Breast epithelium (tissue), 3 donors: ENCODE data around the gene HIGD1A.

Source experiments
- CTCF ChIP-seq, 3 donors: fragments of 450-650 bp; IDR thresholded peaks; one replicate each; pipeline ENCODE4 v1.5.1; 2016 to 2017; ENCODE audit warnings: antibody characterized with exemption in 3 of 3, mild to moderate bottlenecking in 3 of 3, moderate library complexity in 3 of 3
- POLR2A ChIP-seq: fragments of 450-650 bp; IDR thresholded peaks from one replicate; pipeline ENCODE4 v1.6.1; 2016; ENCODE audit warnings: antibody characterized with exemption, mild to moderate bottlenecking, moderate library complexity

GRCh38 chr3:42801048-42801620, 3.2 kb downstream of the HIGD1A start:
- no peak for TF ChIP-seq CTCF (IDR thresholded peaks at IDR 0.05)
- no peak for TF ChIP-seq POLR2A
